ENCODE data around the gene SCAF11.

- TF ChIP-seq CTCF (IDR thresholded peaks at IDR 0.05 in 2 of 3, conservative IDR thresholded peaks at IDR 0.05 in 1 of 3; ENCODE audit: borderline replicate concordance in 1 of 3, insufficient read depth in 1 of 3, low read depth in 2 of 3, low read length in 2 of 3) (no peak), ZBTB33 (IDR thresholded peaks at IDR 0.05; ENCODE audit: extremely low read depth, insufficient replicate concordance, low read length) (no peak), REST (IDR thresholded peaks at IDR 0.05; ENCODE audit: low read depth) (no peak)
Measured at GRCh38 chr12:45912774-45913173, 77.6 kb downstream of the SCAF11 start.

Measured in HCT116 (cell line).